MM.1S (cell line): ENCODE data around the gene HCAR2.
"Not testable (repeated sequence)": the region's sequence is repeated elsewhere in the genome, so short reads cannot be mapped to it uniquely, and the experiment has no call there.

Experiments
- DNase-seq: peaks from one replicate; pipeline ENCODE4 v3.0.0-alpha.2; 2015
- H2AFZ ChIP-seq: fragments of 300-600 bp; sonication (generic); 2 replicates; pipeline ENCODE4 v1.6.0; 2016; ENCODE audit warnings: antibody characterized with exemption, low read length
- H3F3A ChIP-seq: fragments of 300-600 bp; sonication (generic); 2 replicates; pipeline ENCODE4 v1.6.1; 2016; ENCODE audit warnings: mild to moderate bottlenecking, antibody characterized with exemption, low read length, moderate library complexity, mixed read lengths; ENCODE audit not compliant: insufficient read depth
- H3K27ac ChIP-seq: fragments of 300-600 bp; sonication (generic); 2 replicates; pipeline ENCODE4 v1.5.1; 2016; ENCODE audit warnings: mild to moderate bottlenecking, low read length
- H3K27me3 ChIP-seq: fragments of 300-600 bp; sonication (generic); replicated peaks from 2 replicates; pipeline ENCODE4 v1.6.0; 2016; ENCODE audit warnings: low read length; ENCODE audit not compliant: insufficient read depth
- H3K36me3 ChIP-seq: fragments of 300-600 bp; sonication (generic); replicated peaks from 2 replicates; pipeline ENCODE4 v1.6.1; 2016; ENCODE audit warnings: mild to moderate bottlenecking, low read length, mixed read lengths; ENCODE audit not compliant: insufficient read depth
- H3K4me1 ChIP-seq: fragments of 300-600 bp; sonication (generic); 2 replicates; pipeline ENCODE4 v1.6.1; 2016; ENCODE audit warnings: low read length, mixed read lengths
- H3K4me2 ChIP-seq: fragments of 300-600 bp; sonication (generic); 2 replicates; pipeline ENCODE4 v1.6.0; 2016; ENCODE audit warnings: low read depth, low read length
- H3K4me3 ChIP-seq: fragments of 300-600 bp; sonication (generic); 2 replicates; pipeline ENCODE4 v1.5.1; 2016; ENCODE audit warnings: low read length, mixed read lengths
- H3K79me2 ChIP-seq: fragments of 300-600 bp; sonication (generic); 2 replicates; pipeline ENCODE4 v1.6.1; 2016; ENCODE audit warnings: mixed run types, low read length, mixed read lengths
- H3K9ac ChIP-seq: fragments of 300-600 bp; sonication (generic); 2 replicates; pipeline ENCODE4 v1.6.1; 2016; ENCODE audit warnings: low read length, mixed read lengths
- H3K9me2 ChIP-seq: fragments of 300-600 bp; sonication (generic); replicated peaks from 2 replicates; pipeline ENCODE4 v1.6.1; 2016; ENCODE audit warnings: mild to moderate bottlenecking, low read length, mixed read lengths; ENCODE audit not compliant: insufficient read depth
- H3K9me3 ChIP-seq: fragments of 300-600 bp; sonication (generic); replicated peaks from 2 replicates; pipeline ENCODE4 v1.6.1; 2016; ENCODE audit warnings: mild to moderate bottlenecking, low read length, mixed read lengths; ENCODE audit not compliant: insufficient read depth
- H4K20me1 ChIP-seq: fragments of 300-600 bp; sonication (generic); 2 replicates; pipeline ENCODE4 v1.6.1; 2016; ENCODE audit warnings: mild to moderate bottlenecking, low read length, moderate library complexity, mixed read lengths; ENCODE audit not compliant: insufficient read depth
- CTCF ChIP-seq: fragments of 300-600 bp; sonication (generic); IDR thresholded peaks from 2 replicates; pipeline ENCODE4 v1.5.1; 2016; ENCODE audit warnings: antibody characterized with exemption, low read length, mixed read lengths
- EZH2phosphoT487 ChIP-seq: fragments of 300-600 bp; sonication (generic); IDR thresholded peaks from 2 replicates; pipeline ENCODE4 v1.6.1; 2018; ENCODE audit warnings: antibody characterized with exemption, low read length

Gene HCAR2

GRCh38 chr12:122703841-122704240 lies 684 bp upstream of the HCAR2 start:
- not testable (repeated sequence) for H3K9me2 ChIP-seq, H3K36me3 ChIP-seq, H3K4me3 ChIP-seq, H3K27ac ChIP-seq, H3K9ac ChIP-seq, H4K20me1 ChIP-seq, H3K4me1 ChIP-seq, H3K27me3 ChIP-seq, DNase-seq, H3K4me2 ChIP-seq, H3K9me3 ChIP-seq, H3F3A ChIP-seq, H2AFZ ChIP-seq, H3K79me2 ChIP-seq

DNA sequence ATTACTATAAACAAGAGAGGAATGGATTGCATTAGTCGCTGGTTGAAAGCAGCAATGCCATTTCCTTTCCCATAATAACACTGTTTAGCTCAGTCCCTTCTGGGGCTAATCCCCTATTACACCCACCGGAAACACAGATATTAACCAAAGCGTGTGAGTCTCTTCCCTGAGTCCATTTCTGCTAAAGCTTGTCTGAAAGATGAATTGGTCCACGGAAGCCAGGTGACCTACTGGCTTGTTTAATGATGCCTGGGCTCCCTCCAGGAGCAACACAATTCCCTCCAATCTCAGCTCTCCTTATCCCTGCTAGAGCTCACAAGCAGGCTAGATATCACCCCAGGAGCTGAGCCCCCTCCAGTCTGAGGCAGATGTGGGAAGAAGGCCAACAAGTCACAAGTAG lies 1.7 kb downstream of the HCAR2 start:
- not testable (repeated sequence) for H3K4me2 ChIP-seq, H3K9me3 ChIP-seq, H4K20me1 ChIP-seq, H3K4me3 ChIP-seq, H3K36me3 ChIP-seq, H2AFZ ChIP-seq, H3K27ac ChIP-seq, DNase-seq, H3K79me2 ChIP-seq, H3K9ac ChIP-seq, H3F3A ChIP-seq, H3K4me1 ChIP-seq, H3K27me3 ChIP-seq, H3K9me2 ChIP-seq

DNA sequence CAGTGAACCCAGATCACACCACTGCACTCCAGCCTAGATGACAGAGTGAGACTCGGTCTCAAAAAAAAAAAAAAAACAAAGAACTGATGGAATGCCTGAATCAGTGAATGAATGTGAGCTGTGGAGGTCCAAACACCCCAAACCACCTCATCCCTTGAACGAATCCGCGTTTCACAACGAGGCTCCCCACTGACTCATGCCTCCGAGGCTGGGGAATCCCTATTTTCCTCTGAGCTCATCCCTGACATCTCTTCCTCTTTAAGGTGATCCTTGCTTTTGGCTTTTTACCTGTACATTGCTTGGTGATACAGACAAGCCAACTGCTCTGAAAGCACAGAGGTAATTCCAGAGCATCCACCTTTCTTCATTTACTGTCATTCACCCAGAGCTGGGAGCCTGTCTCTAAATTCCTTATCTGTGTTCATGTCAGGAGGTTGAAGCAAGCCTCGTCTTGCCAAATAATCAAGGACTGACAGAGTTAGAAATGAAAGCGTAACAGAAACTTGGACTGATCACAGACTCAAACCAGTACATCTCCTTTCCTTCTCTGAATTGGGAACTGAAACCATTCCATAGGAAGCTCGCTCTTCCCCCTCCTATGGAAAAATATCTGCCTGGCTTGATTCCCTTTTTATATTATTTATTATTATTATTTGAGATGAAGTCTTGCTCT lies 3.0 kb downstream of the HCAR2 start:
- not testable (repeated sequence) for H3K27me3 ChIP-seq, H3K9ac ChIP-seq, H3K36me3 ChIP-seq, H3F3A ChIP-seq, H3K9me3 ChIP-seq, H4K20me1 ChIP-seq, H3K9me2 ChIP-seq, H3K4me3 ChIP-seq, DNase-seq, H3K4me2 ChIP-seq, H3K27ac ChIP-seq, H3K4me1 ChIP-seq, H3K79me2 ChIP-seq, H2AFZ ChIP-seq

DNA sequence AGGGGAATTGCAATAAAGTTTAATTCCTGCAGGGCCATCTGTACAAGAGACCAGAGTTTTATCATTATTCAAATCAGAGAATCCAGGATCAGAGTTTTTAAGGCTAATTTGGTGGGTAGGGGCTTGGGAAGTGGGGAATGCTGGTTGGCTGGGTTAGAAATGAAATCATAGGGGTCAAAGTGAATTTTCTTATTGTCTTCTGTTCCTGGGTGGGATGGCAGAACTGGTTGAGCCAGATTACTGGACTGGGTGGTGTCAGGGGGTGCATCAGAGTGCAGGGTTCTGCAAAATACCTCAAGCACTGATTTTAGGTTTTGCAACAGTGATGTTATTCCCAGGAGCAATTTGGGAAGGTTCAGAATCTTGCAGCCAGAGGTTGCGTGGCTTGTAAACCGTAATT lies 6.2 kb downstream of the HCAR2 start:
- DNase-seq, H3K79me2 ChIP-seq, H4K20me1 ChIP-seq, H3K36me3 ChIP-seq, H3K27me3 ChIP-seq, H3K9me3 ChIP-seq, H2AFZ ChIP-seq, H3K4me1 ChIP-seq, H3K4me2 ChIP-seq, H3K4me3 ChIP-seq, H3K9ac ChIP-seq, H3K9me2 ChIP-seq, H3F3A ChIP-seq, H3K27ac ChIP-seq: not testable (repeated sequence)

- Histone ChIP-seq H4K20me1 (no peaks in the 10 kb centered on the region), H3K9me3 (no peaks in the 10 kb centered on the region), H3K27ac (no peak overlapping the region), H2AFZ (no peak overlapping the region), H3K4me2 (no peak overlapping the region), H3K27me3 (no peaks in the 10 kb centered on the region), H3F3A (no peaks in the 10 kb centered on the region), H3K4me3 (no peak overlapping the region), H3K36me3 (no peaks in the 10 kb centered on the region), H3K9ac (no peak overlapping the region), H3K79me2 (no peaks in the 10 kb centered on the region), H3K4me1 (no peaks in the 10 kb centered on the region), H3K9me2 (no peaks in the 10 kb centered on the region)
- DNase-seq, result no peak
- TF ChIP-seq CTCF (no peak), EZH2phosphoT487 (no peak)
Observed at GRCh38 chr12:122691566-122691965, 11.6 kb downstream of the HCAR2 start.
